ENCODE results near the gene CPED1. TPM values are rescaled to one million over a fixed set of nuclear protein-coding genes. Genes with fewer than 3 reads are reported as not detected.
A peak's percentile ranks its signal among the peaks of the same experiment; 100 is the strongest.
"Not testable (repeated sequence)": the region's sequence is repeated elsewhere in the genome, so short reads cannot be mapped to it uniquely, and the experiment has no call there.

CPED1 gene
- total RNA-seq, 2 donors from 2014 or later = not detected

DNA sequence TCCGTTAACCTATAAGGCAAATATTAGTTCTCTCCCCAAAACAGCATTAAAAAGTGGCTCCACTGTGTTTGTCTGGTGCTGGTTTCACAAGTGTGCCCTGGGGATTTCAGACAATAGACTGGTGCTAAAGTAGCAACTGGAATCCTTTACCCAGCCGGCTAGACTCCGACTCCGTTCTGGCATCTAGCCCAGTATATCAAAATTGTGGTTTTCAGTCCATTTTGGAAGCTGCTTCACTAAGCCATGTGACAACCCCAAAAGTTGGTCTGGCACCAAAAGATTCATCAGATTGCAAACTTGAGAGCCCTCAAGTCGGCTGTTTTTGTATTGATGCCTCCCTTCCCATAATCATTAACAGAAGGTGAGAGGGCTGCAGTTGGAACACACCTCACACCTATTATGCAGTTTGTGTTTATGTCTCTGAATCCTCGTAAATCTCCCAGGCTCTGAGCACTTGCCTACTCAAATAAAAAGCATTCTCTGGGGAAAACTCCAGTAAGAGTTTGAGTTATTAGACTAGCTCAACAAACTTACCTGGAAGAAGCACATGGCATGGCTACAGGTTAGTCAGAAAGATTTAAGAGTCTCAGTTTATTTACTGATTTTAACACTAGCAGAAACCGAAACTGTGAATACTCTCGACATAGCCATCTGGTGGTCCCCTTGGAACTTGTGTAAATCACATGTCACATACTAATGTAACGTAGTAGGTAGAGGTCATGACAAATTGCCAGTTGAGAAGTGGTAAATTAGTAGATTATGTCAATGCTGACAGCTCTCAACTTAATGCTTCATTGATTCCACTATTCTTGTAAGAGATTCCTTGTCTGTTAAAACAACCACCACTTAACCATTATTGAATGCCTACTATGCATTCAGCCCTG, 325.5 kb downstream of the CPED1 start:
- no peak for ATAC-seq (replicated peaks in 1 of 2)
- no peak overlapping the region for H3K4me3 Mint-ChIP-seq
- no peaks in the 10 kb centered on the region for H3K4me1 Mint-ChIP-seq (ENCODE audit: low read depth)
- H3K27ac Mint-ChIP-seq = no peak overlapping the region
- DNase-seq = no peak
- peaks cover 25% of the 10 kb centered on the region for H3K27me3 Mint-ChIP-seq (ENCODE audit: low read depth)
- peaks cover 0 to 3% of the 10 kb centered on the region in 2 donors for H3K36me3 Mint-ChIP-seq (ENCODE audit: insufficient read depth in 2 of 2)
- H3K9me3 Mint-ChIP-seq = peaks cover 0 to 4% of the 10 kb centered on the region in 2 donors

- H3K4me3 Mint-ChIP-seq; H3K36me3 Mint-ChIP-seq (ENCODE audit: insufficient read depth in 2 of 2); H3K9me3 Mint-ChIP-seq; H3K4me1 Mint-ChIP-seq (ENCODE audit: low read depth); H3K27ac Mint-ChIP-seq; ATAC-seq (replicated peaks in 1 of 2); DNase-seq: not testable (repeated sequence)
- H3K27me3 Mint-ChIP-seq (ENCODE audit: low read depth) = peaks cover 25% of the 10 kb centered on the region
Measured at GRCh38 chr7:121315170-121315569, 326.7 kb downstream of the CPED1 start.

GRCh38 chr7:121322460-121322859, 333.9 kb downstream of the CPED1 start:
- H3K9me3 Mint-ChIP-seq = no peaks in the 10 kb centered on the region
- ATAC-seq (replicated peaks in 1 of 2) = no peak
- no peaks in the 10 kb centered on the region for H3K4me1 Mint-ChIP-seq (ENCODE audit: low read depth)
- DNase-seq = no peak
- H3K27ac Mint-ChIP-seq = no peak overlapping the region
- H3K27me3 Mint-ChIP-seq (ENCODE audit: low read depth) = peaks cover 54% of the 10 kb centered on the region
- H3K36me3 Mint-ChIP-seq (ENCODE audit: insufficient read depth in 2 of 2) = no peaks in the 10 kb centered on the region
- no peak overlapping the region for H3K4me3 Mint-ChIP-seq

DNA sequence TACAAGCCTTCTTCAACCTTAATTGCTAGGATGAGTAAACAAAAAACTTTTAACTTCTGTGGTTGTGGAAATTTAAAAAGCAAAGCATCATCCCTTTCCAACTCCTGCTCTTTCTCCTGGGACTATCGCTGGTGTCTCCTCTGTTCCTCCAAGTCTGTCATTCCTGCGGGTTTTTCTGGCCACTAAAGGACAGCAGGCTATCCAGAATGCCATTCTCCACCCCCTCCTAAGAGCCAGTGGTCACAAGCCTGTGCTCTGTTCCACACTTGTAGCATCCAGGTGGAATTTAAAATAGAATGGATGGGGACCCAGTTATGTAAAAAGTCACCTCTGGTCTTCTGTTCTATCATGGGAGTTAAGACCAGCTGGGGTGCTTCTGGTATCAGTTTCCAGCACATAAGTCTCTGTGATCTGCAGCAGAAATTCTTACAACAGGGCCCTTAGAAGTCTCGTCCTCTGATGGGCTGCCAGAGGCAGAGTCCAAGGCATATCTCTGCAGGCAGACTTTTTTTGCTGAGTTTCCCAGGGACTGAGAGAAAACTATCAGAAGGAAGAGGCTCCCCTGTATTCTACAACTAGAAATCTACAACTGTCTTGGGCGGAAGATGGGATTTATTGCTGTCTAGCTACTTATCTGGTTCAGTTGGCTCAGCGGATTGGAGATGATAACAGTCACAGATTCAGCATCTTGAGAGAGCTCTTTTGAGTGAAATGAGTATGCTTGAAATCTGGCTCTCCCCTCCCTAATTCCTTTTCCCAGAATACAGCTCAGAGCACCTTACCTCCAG, 335.2 kb downstream of the CPED1 start:
- DNase-seq = no peak
- Mint-ChIP-seq H3K9me3 (no peaks in the 10 kb centered on the region), H3K4me1 (ENCODE audit: low read depth) (peaks cover 5% of the 10 kb centered on the region), H3K27me3 (ENCODE audit: low read depth) (peaks cover 67% of the 10 kb centered on the region), H3K36me3 (ENCODE audit: insufficient read depth in 2 of 2) (peaks cover 0 to 2% of the 10 kb centered on the region in 2 donors), H3K27ac (no peak overlapping the region), H3K4me3 (no peak overlapping the region)
- no peak for ATAC-seq (replicated peaks in 1 of 2)

- no peak overlapping the region for H3K4me3 Mint-ChIP-seq
- peaks cover 80% of the 10 kb centered on the region for H3K27me3 Mint-ChIP-seq (ENCODE audit: low read depth)
- H3K9me3 Mint-ChIP-seq = no peaks in the 10 kb centered on the region
- H3K27ac Mint-ChIP-seq = no peak overlapping the region
- ATAC-seq (replicated peaks in 1 of 2) (no peak), DNase-seq (no peak)
- H3K36me3 Mint-ChIP-seq (ENCODE audit: insufficient read depth in 2 of 2) = peaks cover 0 to 2% of the 10 kb centered on the region in 2 donors
- H3K4me1 Mint-ChIP-seq (ENCODE audit: low read depth) = peaks cover 23% of the 10 kb centered on the region
Measured at GRCh38 chr7:121327671-121328070, 339.2 kb downstream of the CPED1 start.

GRCh38 chr7:121328508-121329190, 340.1 kb downstream of the CPED1 start, which contains the start of gene WNT16:
Gene WNT16 (plus strand): TSS chr7:121329000. CDS start chr7:121329293, 293 bp downstream.
- peaks cover 76% of the 10 kb centered on the region for H3K27me3 Mint-ChIP-seq (ENCODE audit: low read depth)
- peaks cover 23% of the 10 kb centered on the region for H3K4me1 Mint-ChIP-seq (ENCODE audit: low read depth)
- H3K9me3 Mint-ChIP-seq = no peaks in the 10 kb centered on the region
- no peak for DNase-seq
- no peak within 1 kb of the TSS for H3K27ac Mint-ChIP-seq
- H3K4me3 Mint-ChIP-seq = peak within 1 kb of the TSS; percentile 76
- peak; percentile 24 to 42 for ATAC-seq (replicated peaks in 1 of 2)
- peaks cover 0 to 2% of the 10 kb centered on the region in 2 donors for H3K36me3 Mint-ChIP-seq (ENCODE audit: insufficient read depth in 2 of 2)

DNA sequence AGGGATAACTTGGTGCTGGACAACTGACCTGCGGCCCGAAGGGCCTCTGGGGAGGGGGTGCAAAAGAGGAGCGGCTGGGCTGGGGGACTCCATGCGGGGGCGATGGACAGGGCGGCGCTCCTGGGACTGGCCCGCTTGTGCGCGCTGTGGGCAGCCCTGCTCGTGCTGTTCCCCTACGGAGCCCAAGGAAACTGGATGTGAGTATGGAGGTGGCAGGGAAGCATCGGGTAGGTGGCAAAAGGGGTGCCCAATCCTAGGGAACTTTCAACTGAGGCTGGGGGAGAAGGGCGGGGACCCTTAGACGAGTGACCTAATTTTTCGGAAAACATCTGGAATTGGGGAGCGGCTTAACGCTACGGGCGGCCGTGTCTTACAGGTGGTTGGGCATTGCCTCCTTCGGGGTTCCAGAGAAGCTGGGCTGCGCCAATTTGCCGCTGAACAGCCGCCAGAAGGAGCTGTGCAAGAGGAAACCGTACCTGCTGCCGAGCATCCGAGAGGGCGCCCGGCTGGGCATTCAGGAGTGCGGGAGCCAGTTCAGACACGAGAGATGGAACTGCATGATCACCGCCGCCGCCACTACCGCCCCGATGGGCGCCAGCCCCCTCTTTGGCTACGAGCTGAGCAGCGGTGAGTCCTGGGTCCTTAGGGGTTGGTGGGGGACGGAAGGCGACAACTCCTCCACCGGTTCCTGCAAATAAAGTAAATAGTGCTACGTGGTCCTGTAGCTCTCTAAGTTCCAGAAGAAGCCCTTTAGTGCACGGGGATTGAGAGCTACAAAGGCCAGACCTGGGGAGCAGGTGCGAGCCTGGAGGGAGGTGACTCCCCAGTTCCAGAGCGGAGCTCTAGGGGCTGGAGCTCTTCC, 340.9 kb downstream of the CPED1 start:
- Mint-ChIP-seq H3K4me1 (ENCODE audit: low read depth) (peaks cover 23% of the 10 kb centered on the region), H3K27ac (no peak overlapping the region), H3K36me3 (ENCODE audit: insufficient read depth in 2 of 2) (peaks cover 0 to 2% of the 10 kb centered on the region in 2 donors), H3K4me3 (peak overlapping the region; percentile 76), H3K9me3 (no peaks in the 10 kb centered on the region), H3K27me3 (ENCODE audit: low read depth) (peaks cover 69% of the 10 kb centered on the region)
- DNase-seq = peak; percentile 21 to 44
- ATAC-seq (replicated peaks in 1 of 2) = peak; percentile 65 to 70

DNA sequence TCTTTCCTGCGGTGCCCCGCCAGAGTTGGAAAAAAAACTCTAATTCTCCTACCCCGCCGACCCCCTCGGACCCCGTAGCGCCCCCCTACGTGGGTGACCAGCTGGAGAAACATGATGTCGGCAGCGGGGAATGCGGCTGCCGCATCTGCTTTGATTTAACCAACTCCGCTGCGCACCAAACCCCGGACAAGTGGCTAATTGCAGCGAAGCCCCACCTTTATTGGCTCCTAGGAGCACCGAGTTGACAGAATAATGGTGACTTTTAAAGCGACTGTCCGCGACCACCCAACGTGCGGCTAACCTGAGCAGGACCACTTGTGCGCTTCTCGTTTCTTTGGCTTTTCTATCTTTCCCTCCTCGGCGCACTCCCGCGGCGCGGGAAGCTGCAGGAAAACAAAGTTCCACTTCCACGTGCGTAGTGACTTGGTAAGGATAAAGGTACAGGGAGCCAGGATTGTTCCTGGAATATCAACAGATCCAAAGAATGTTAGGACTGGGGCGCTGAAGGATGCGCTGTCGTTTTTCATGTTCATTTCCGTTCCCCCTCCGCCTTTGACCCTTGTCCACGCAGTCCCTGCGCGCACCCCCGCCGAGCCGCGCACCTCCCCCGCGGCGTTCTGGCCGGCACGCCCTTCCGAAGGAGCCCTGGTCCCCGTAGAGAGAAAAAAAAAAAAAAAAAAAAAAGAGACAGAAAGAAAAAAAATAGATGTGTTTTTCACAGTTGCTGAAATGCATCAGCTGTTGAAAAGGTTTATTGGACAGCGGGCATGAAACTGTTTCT, 341.7 kb downstream of the CPED1 start:
- Mint-ChIP-seq H3K27ac (no peak overlapping the region), H3K27me3 (ENCODE audit: low read depth) (peaks cover 65% of the 10 kb centered on the region), H3K36me3 (ENCODE audit: insufficient read depth in 2 of 2) (peaks cover 0 to 2% of the 10 kb centered on the region in 2 donors), H3K4me3 (peak overlapping the region; percentile 76), H3K9me3 (no peaks in the 10 kb centered on the region), H3K4me1 (ENCODE audit: low read depth) (peaks cover 23% of the 10 kb centered on the region)
- DNase-seq (no peak), ATAC-seq (replicated peaks in 1 of 2) (peak; percentile 14 to 33)

- ATAC-seq (replicated peaks in 1 of 2) = no peak
- H3K9me3 Mint-ChIP-seq = no peaks in the 10 kb centered on the region
- no peak for DNase-seq
- H3K36me3 Mint-ChIP-seq (ENCODE audit: insufficient read depth in 2 of 2) = peaks cover 0 to 2% of the 10 kb centered on the region in 2 donors
- no peak overlapping the region for H3K27ac Mint-ChIP-seq
- H3K4me1 Mint-ChIP-seq (ENCODE audit: low read depth) = peaks cover 23% of the 10 kb centered on the region
- peaks cover 61% of the 10 kb centered on the region for H3K27me3 Mint-ChIP-seq (ENCODE audit: low read depth)
- no peak overlapping the region for H3K4me3 Mint-ChIP-seq
Measured at GRCh38 chr7:121331048-121331447, 342.5 kb downstream of the CPED1 start.

- DNase-seq (no peak), ATAC-seq (replicated peaks in 1 of 2) (no peak)
- Mint-ChIP-seq H3K4me1 (ENCODE audit: low read depth) (peaks cover 23% of the 10 kb centered on the region), H3K36me3 (ENCODE audit: insufficient read depth in 2 of 2) (peaks cover 0 to 2% of the 10 kb centered on the region in 2 donors), H3K4me3 (no peak overlapping the region), H3K27me3 (ENCODE audit: low read depth) (peaks cover 55% of the 10 kb centered on the region), H3K27ac (no peak overlapping the region), H3K9me3 (no peaks in the 10 kb centered on the region)
Measured at GRCh38 chr7:121331574-121331973, 343.1 kb downstream of the CPED1 start.

DNA sequence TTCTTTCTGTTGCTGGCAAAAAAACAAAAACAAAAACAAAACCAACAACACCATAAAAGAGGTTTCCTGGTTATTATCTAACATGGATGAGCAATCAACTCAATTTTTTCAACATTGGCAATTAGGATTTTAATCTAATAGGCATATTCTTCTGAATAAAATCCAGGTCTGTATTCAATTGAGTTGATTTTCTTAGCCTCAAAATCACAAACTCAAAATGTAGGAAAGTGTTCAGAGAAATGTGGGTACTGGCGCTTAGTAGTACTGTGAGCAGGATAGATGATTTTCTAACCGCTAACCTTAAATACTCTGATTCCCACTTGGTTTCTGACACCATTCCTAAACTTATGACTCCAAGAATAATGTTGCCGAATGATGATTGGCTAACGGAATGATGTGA, 345.9 kb downstream of the CPED1 start:
- peaks cover 12% of the 10 kb centered on the region for H3K4me1 Mint-ChIP-seq (ENCODE audit: low read depth)
- no peaks in the 10 kb centered on the region for H3K9me3 Mint-ChIP-seq
- DNase-seq (no peak), ATAC-seq (replicated peaks in 1 of 2) (no peak)
- peaks cover 30% of the 10 kb centered on the region for H3K27me3 Mint-ChIP-seq (ENCODE audit: low read depth)
- no peak overlapping the region for H3K27ac Mint-ChIP-seq
- H3K4me3 Mint-ChIP-seq = no peak overlapping the region
- no peaks in the 10 kb centered on the region for H3K36me3 Mint-ChIP-seq (ENCODE audit: insufficient read depth in 2 of 2)
